ENCODE data around the gene A1BG. TPM values are rescaled to one million over a fixed set of nuclear protein-coding genes. Genes with fewer than 3 reads are reported as not detected.

Gene A1BG
- total and polyA plus RNA-seq, 10 donors: 10.8 to 76.5 (median 34.6) TPM

GRCh38 chr19:58353717-58354477 is 605 bp upstream of the A1BG start:
- no peak for TF ChIP-seq CTCF (IDR thresholded peaks at IDR 0.05 in 8 of 11, conservative IDR thresholded peaks at IDR 0.05 in 3 of 11)
- TF ChIP-seq POLR2AphosphoS5 (IDR thresholded peaks at IDR 0.05): peak in 1 of 3 donors; percentile 27
- TF ChIP-seq POLR2A (IDR thresholded peaks at IDR 0.05): no peak
- Histone ChIP-seq H3K9me3 (no peaks in the 10 kb centered on the region), H3K4me1 (peaks cover 18 to 56% (median 37%) of the 10 kb centered on the region in 6 donors), H3K36me3 (peaks cover 0 to 24% (median 3%) of the 10 kb centered on the region in 6 donors), H3K27ac (no peak overlapping the region), H3K27me3 (replicated peaks in 1 of 7) (peaks cover 0 to 53% (median 12%) of the 10 kb centered on the region in 7 donors), H3K4me3 (no peak overlapping the region)
- no peak for DNase-seq
- 86 to 91% (median 89%) methylated on average over 13 to 15 of the region's 15 CpGs for WGBS, 5 donors
- intact Hi-C loops (cut with DNase I; ENCODE audit: low total_unique reads): no loop called here

DNA sequence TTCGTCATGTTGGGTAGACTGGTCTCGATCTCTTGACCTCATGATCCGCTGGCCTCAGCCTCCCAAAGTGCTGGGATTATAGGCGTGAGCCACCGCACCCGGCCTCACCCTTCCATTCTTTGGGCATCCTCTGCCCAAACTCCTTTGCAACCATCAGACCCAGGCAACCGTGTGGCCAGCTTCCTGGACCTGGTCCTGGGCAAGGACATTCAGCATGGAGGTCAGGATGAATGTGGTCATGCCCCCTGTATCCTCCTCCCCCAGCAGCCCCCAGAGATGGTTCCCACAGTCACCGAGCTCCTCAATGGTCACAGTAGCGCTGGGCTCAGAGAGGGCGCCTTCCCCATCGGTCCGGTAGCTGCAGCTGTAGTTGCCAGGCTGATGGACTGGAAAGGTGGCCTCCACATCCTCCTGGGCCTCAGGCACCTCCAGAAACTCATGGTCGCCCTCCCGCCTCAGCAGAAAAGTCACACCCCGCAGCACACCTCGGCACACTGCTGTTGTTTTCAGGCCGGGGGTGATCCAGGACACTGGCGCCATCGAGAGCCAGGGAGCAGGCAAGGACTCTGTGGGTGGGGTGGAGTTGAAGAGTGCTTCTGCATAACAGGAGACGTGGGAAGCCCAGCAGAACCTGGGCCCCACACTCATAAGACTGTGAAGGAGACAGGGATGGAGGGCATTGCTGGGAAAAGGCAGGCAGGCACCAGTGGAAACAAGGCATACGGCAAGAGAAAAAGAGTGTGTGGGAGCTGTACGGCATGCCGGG is 1.1 kb downstream of the A1BG start:
- WGBS, 5 donors: 86 to 93% (median 89%) methylated on average over 16 to 23 of the region's 23 CpGs
- H3K4me3 ChIP-seq: no peak overlapping the region
- peaks cover 0 to 58% (median 9%) of the 10 kb centered on the region in 7 donors for H3K27me3 ChIP-seq (replicated peaks in 1 of 7)
- H3K36me3 ChIP-seq: peaks cover 0 to 24% (median 3%) of the 10 kb centered on the region in 6 donors
- DNase-seq: no peak
- intact Hi-C loops (cut with DNase I; ENCODE audit: low total_unique reads): no loop called here
- peaks cover 13 to 58% (median 40%) of the 10 kb centered on the region in 6 donors for H3K4me1 ChIP-seq
- H3K9me3 ChIP-seq: no peaks in the 10 kb centered on the region
- H3K27ac ChIP-seq: no peak overlapping the region
- TF ChIP-seq POLR2AphosphoS5 (IDR thresholded peaks at IDR 0.05): no peak
- no peak for TF ChIP-seq POLR2A (IDR thresholded peaks at IDR 0.05)
- no peak for TF ChIP-seq CTCF (IDR thresholded peaks at IDR 0.05 in 8 of 11, conservative IDR thresholded peaks at IDR 0.05 in 3 of 11)

- Histone ChIP-seq H3K27ac (no peak overlapping the region), H3K27me3 (replicated peaks in 1 of 7) (peaks cover 0 to 58% (median 5%) of the 10 kb centered on the region in 7 donors), H3K4me3 (no peak overlapping the region), H3K4me1 (peaks cover 6 to 58% (median 40%) of the 10 kb centered on the region in 6 donors), H3K9me3 (no peaks in the 10 kb centered on the region), H3K36me3 (peaks cover 0 to 24% (median 3%) of the 10 kb centered on the region in 6 donors)
- whole genome bisulfite sequencing, 5 donors: 89 to 95% (median 91%) methylated on average over 7 to 9 of the region's 9 CpGs
- intact Hi-C loops (cut with DNase I; ENCODE audit: low total_unique reads): no loop called here
- TF ChIP-seq POLR2A (IDR thresholded peaks at IDR 0.05) (no peak), CTCF (IDR thresholded peaks at IDR 0.05 in 8 of 11, conservative IDR thresholded peaks at IDR 0.05 in 3 of 11) (no peak), POLR2AphosphoS5 (IDR thresholded peaks at IDR 0.05) (no peak)
- DNase-seq: no peak
These were observed 1.8 kb downstream of the A1BG start for GRCh38 chr19:58351558-58351878.

Measured in spleen (tissue), 11 donors.